HG03520 (cell line): ENCODE data around the gene C2CD2L.
"Not testable (repeated sequence)": the region's sequence is repeated elsewhere in the genome, so short reads cannot be mapped to it uniquely, and the experiment has no call there.

ENCODE experiments used
- ATAC-seq: cut with Tn5 transposase; IDR thresholded peaks from one replicate; pipeline ENCODE4 v1.9.1; 2021; ENCODE audit warnings: mild to moderate bottlenecking, moderate library complexity; ENCODE audit not compliant: unreplicated experiment

C2CD2L gene

GRCh38 chr11:119149018-119149785 lies 42.1 kb downstream of the C2CD2L start, which contains the start of gene ABCG4:
TSS of gene ABCG4 (plus strand) at chr11:119149052. CDS start at chr11:119149966, 914 bp downstream.
- no peak for ATAC-seq

- no peak for ATAC-seq
These were observed 42.7 kb downstream of the C2CD2L start for GRCh38 chr11:119149786-119150275.

GRCh38 chr11:119152043-119152442 lies 44.9 kb downstream of the C2CD2L start:
- no peak for ATAC-seq

- ATAC-seq, result no peak
These were observed 45.5 kb downstream of the C2CD2L start for GRCh38 chr11:119152604-119153003.

GRCh38 chr11:119153049-119153818 lies 46.1 kb downstream of the C2CD2L start:
- no peak for ATAC-seq

- ATAC-seq, result no peak
These were observed 47.0 kb downstream of the C2CD2L start for GRCh38 chr11:119154178-119154577.

- no peak for ATAC-seq
These were observed 48.8 kb downstream of the C2CD2L start for GRCh38 chr11:119155733-119156492.

- no peak for ATAC-seq
These were observed 49.4 kb downstream of the C2CD2L start for GRCh38 chr11:119156496-119156895.

GRCh38 chr11:119157063-119157462 lies 49.9 kb downstream of the C2CD2L start:
- no peak for ATAC-seq

GRCh38 chr11:119158467-119158866 lies 51.3 kb downstream of the C2CD2L start:
- no peak for ATAC-seq

GRCh38 chr11:119160151-119160550 lies 53.0 kb downstream of the C2CD2L start:
- no peak for ATAC-seq

GRCh38 chr11:119161871-119162270 lies 54.7 kb downstream of the C2CD2L start:
- no peak for ATAC-seq

- ATAC-seq, result no peak
These were observed 59.4 kb downstream of the C2CD2L start for GRCh38 chr11:119166368-119167076.

- ATAC-seq, result not testable (repeated sequence)
These were observed 59.9 kb downstream of the C2CD2L start for GRCh38 chr11:119167077-119167458.

- ATAC-seq, result no peak
These were observed 60.8 kb downstream of the C2CD2L start for GRCh38 chr11:119167933-119168332.
